PFSK-1 (cell line): ENCODE data around the gene CYSTM1.

Experiments
- FOXP2 ChIP-seq: optimal IDR thresholded peaks from 2 replicates; pipeline ENCODE3; 2011; ENCODE audit warnings: borderline replicate concordance, control low read depth, inconsistent platforms; ENCODE audit not compliant: insufficient read depth; ENCODE audit errors: extremely low read length, extremely low read depth
- POLR2AphosphoS5 ChIP-seq: IDR thresholded peaks from 2 replicates; pipeline ENCODE4 v1.6.1; 2012; ENCODE audit warnings: low read depth, mild to moderate bottlenecking, control low read depth, low read length, moderate library complexity
- TAF1 ChIP-seq: IDR thresholded peaks from 2 replicates; pipeline ENCODE4 v1.6.1; 2012; ENCODE audit warnings: low read length, control low read depth, borderline replicate concordance; ENCODE audit not compliant: insufficient read depth
- TF ChIP-seq, protein P1 (sequence below), 2 experiments: IDR thresholded peaks; 2 replicates each; pipeline versions ENCODE4 v1.6.1 to v1.8.0; 2011 to 2012; ENCODE audit warnings: low read depth in 2 of 2, low read length in 2 of 2, control low read depth in 1 of 2, inconsistent platforms in 1 of 2, mild to moderate bottlenecking in 1 of 2, moderate library complexity in 1 of 2; ENCODE audit not compliant: insufficient read depth in 1 of 2

- TF ChIP-seq, protein P1, sequence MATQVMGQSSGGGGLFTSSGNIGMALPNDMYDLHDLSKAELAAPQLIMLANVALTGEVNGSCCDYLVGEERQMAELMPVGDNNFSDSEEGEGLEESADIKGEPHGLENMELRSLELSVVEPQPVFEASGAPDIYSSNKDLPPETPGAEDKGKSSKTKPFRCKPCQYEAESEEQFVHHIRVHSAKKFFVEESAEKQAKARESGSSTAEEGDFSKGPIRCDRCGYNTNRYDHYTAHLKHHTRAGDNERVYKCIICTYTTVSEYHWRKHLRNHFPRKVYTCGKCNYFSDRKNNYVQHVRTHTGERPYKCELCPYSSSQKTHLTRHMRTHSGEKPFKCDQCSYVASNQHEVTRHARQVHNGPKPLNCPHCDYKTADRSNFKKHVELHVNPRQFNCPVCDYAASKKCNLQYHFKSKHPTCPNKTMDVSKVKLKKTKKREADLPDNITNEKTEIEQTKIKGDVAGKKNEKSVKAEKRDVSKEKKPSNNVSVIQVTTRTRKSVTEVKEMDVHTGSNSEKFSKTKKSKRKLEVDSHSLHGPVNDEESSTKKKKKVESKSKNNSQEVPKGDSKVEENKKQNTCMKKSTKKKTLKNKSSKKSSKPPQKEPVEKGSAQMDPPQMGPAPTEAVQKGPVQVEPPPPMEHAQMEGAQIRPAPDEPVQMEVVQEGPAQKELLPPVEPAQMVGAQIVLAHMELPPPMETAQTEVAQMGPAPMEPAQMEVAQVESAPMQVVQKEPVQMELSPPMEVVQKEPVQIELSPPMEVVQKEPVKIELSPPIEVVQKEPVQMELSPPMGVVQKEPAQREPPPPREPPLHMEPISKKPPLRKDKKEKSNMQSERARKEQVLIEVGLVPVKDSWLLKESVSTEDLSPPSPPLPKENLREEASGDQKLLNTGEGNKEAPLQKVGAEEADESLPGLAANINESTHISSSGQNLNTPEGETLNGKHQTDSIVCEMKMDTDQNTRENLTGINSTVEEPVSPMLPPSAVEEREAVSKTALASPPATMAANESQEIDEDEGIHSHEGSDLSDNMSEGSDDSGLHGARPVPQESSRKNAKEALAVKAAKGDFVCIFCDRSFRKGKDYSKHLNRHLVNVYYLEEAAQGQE (IDR thresholded peaks at IDR 0.05; ENCODE audit: insufficient read depth in 1 of 2, low read depth in 2 of 2, low read length in 2 of 2): no peak
- no peak for TF ChIP-seq FOXP2
- TF ChIP-seq TAF1: no peak
- no peak for TF ChIP-seq POLR2AphosphoS5
Observed at GRCh38 chr5:140141241-140141640, 33.7 kb upstream of the CYSTM1 start.
